ENCODE data around the gene WARS2. TPM values are rescaled to one million over a fixed set of nuclear protein-coding genes. Genes with fewer than 3 reads are reported as not detected.

The WARS2 gene
- total RNA-seq, 4 donors from 2014 or later, result 13.3 to 28.1 (median 16.2) TPM

DNA sequence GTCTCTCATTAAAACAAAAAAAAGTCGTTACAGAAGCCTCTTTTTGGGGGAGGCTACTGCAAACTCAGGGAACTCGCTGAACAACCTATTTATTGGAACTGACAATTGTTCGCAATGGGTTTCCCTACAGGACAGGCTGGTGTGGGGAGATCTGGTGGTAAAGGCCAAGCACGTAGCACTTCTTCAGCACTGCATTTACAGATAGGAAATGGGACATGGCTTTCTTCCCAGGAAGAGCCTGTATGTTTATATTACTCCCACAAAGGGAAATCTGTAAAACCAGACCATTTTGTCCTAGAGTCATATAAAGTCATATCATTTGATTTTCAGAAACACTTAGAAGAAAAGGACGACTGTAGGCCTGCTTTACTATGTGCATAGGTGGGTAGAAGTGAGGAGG lies 113.5 kb downstream of the WARS2 start:
- Histone ChIP-seq H3K27me3 (no peaks in the 10 kb centered on the region), H3K4me3 (no peak overlapping the region), H3K27ac (no peak overlapping the region), H3K9me3 (no peaks in the 10 kb centered on the region), H3K36me3 (peaks cover 2% of the 10 kb centered on the region), H3K4me1 (no peaks in the 10 kb centered on the region)
- no peak for TF ChIP-seq POLR2A (IDR thresholded peaks at IDR 0.05)
- DNase-seq (ENCODE audit: low spot score in 2 of 2), result no peak
- 94% methylated on average over 5 of the region's 5 CpGs for WGBS

DNA sequence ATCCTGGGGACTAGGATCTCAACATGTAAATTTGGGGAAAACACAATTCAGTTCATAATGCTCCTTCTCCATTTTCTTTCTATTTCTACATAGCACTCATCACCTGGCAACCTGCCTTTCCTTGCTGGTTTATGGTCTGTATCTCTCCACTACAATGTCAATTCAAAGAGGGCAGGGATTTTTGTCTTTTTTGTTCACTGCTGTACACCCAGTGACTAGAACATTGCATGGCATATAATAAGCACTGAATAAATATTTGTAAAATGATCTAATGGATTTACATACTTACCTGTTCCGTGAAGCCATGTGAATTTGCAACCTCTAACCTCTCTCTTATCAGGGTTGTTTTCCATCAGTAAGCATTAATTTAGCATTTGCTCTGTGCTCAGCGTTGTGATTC lies 124.9 kb downstream of the WARS2 start:
- Histone ChIP-seq H3K4me1 (no peaks in the 10 kb centered on the region), H3K27me3 (no peaks in the 10 kb centered on the region), H3K36me3 (no peaks in the 10 kb centered on the region), H3K27ac (no peak overlapping the region), H3K4me3 (no peak overlapping the region), H3K9me3 (no peaks in the 10 kb centered on the region)
- 95% methylated on average over 2 of the region's 2 CpGs for WGBS
- DNase-seq (ENCODE audit: low spot score in 2 of 2), result no peak
- TF ChIP-seq, protein P1, sequence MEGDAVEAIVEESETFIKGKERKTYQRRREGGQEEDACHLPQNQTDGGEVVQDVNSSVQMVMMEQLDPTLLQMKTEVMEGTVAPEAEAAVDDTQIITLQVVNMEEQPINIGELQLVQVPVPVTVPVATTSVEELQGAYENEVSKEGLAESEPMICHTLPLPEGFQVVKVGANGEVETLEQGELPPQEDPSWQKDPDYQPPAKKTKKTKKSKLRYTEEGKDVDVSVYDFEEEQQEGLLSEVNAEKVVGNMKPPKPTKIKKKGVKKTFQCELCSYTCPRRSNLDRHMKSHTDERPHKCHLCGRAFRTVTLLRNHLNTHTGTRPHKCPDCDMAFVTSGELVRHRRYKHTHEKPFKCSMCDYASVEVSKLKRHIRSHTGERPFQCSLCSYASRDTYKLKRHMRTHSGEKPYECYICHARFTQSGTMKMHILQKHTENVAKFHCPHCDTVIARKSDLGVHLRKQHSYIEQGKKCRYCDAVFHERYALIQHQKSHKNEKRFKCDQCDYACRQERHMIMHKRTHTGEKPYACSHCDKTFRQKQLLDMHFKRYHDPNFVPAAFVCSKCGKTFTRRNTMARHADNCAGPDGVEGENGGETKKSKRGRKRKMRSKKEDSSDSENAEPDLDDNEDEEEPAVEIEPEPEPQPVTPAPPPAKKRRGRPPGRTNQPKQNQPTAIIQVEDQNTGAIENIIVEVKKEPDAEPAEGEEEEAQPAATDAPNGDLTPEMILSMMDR (IDR thresholded peaks at IDR 0.05), result no peak
- TF ChIP-seq POLR2A (IDR thresholded peaks at IDR 0.05) (no peak), EP300 (IDR thresholded peaks at IDR 0.05) (no peak), POLR2AphosphoS5 (IDR thresholded peaks at IDR 0.05) (no peak)

DNA sequence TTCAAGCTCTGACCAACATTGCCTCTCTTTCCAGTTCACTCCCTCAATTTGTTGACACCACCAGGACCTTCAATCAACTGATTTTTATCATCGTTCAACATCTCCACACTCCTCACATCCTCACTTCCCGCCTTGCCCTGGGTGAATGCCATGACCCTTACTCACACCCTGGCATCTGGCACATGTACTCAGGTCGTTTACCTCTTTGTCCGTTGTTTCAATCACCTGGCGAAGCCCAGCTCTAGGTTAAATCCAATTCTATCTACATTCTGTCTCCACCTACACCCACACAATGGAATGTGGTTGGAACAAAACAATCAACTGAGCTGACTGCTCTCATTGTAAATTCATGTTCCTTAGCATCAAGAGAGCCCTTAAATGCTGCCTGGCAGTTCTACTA lies 128.1 kb downstream of the WARS2 start:
- WGBS, result 67% methylated on average over 5 of the region's 5 CpGs
- peaks cover 18% of the 10 kb centered on the region for H3K27me3 ChIP-seq
- no peak for TF ChIP-seq EP300 (IDR thresholded peaks at IDR 0.05)
- TF ChIP-seq, protein P1 (IDR thresholded peaks at IDR 0.05), result no peak
- no peaks in the 10 kb centered on the region for H3K36me3 ChIP-seq
- H3K27ac ChIP-seq, result no peak overlapping the region
- no peaks in the 10 kb centered on the region for H3K9me3 ChIP-seq
- H3K4me1 ChIP-seq, result peaks cover 21% of the 10 kb centered on the region
- H3K4me3 ChIP-seq, result no peak overlapping the region
- DNase-seq (ENCODE audit: low spot score in 2 of 2), result no peak

DNA sequence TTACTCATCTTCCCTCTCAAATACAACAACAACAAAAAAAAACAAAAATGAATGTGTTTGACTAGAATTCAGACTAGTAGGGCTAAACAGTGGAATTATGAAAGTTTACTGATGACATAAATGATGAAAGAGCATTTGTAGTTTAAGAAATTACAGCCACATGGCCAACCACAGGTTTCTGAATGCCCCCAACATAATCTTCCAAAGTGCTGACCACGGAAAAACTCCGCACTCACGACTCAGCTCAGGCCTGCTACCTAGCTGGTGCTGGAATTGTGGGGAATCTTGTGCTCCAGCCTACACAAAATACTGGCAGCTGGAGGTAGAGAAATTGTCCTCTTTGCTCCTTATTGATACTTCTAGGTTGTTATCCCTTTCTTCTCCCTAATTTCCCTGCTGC lies 128.7 kb downstream of the WARS2 start:
- peaks cover 28% of the 10 kb centered on the region for H3K4me1 ChIP-seq
- no peak overlapping the region for H3K27ac ChIP-seq
- H3K4me3 ChIP-seq, result no peak overlapping the region
- H3K36me3 ChIP-seq, result no peaks in the 10 kb centered on the region
- H3K27me3 ChIP-seq, result peaks cover 25% of the 10 kb centered on the region
- no peaks in the 10 kb centered on the region for H3K9me3 ChIP-seq
- 89% methylated on average over 3 of the region's 3 CpGs for WGBS
- TF ChIP-seq POLR2AphosphoS5 (IDR thresholded peaks at IDR 0.05) (no peak), EP300 (IDR thresholded peaks at IDR 0.05) (no peak), POLR2A (IDR thresholded peaks at IDR 0.05) (no peak)
- TF ChIP-seq, protein P1 (IDR thresholded peaks at IDR 0.05), result no peak
- no peak for DNase-seq (ENCODE audit: low spot score in 2 of 2)

DNA sequence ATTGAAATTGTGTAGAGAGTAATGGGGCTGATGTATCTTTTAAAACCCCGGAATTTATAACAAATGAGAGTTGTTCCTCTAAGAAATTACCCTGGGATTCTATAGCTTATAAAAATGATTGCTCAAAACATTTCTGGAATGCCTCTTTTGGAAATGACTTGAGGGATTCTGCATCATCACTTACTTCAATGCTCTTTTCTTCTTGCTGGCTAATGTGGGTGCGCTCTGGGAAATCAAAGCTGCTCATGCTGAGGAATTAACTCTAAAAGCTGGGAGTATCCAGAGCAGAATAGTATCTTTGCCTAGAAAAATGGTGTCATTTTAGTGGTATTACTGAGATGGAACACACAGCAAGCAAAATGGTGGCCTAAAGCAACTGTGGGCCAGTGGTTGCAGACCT lies 129.3 kb downstream of the WARS2 start:
- Histone ChIP-seq H3K36me3 (no peaks in the 10 kb centered on the region), H3K27ac (no peak overlapping the region), H3K4me1 (peaks cover 32% of the 10 kb centered on the region), H3K27me3 (peaks cover 31% of the 10 kb centered on the region), H3K9me3 (no peaks in the 10 kb centered on the region), H3K4me3 (no peak overlapping the region)
- WGBS, result 80% methylated on average over 2 of the region's 2 CpGs
- no peak for DNase-seq (ENCODE audit: low spot score in 2 of 2)
- TF ChIP-seq POLR2A (IDR thresholded peaks at IDR 0.05) (no peak), POLR2AphosphoS5 (IDR thresholded peaks at IDR 0.05) (no peak), EP300 (IDR thresholded peaks at IDR 0.05) (no peak)
- TF ChIP-seq, protein P1 (IDR thresholded peaks at IDR 0.05), result no peak

DNA sequence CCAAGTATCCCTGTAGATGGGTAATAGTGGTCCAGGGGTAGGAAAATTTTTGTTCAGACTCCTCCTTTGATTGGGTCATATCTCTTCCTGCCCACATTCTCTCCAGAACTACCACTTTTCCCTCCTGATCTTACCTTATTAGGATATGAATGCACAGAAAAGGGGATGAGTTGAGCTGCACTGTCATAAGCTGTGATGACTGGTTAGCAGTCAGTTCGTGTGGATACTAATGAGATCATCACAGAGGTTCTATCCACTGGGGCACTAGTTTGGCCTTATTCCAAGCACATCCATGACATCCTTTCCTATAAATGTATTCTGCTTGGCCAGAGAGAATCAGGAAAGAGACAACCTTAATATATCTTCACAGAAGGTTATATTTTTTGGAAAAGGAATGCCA lies 130.3 kb downstream of the WARS2 start:
- Histone ChIP-seq H3K9me3 (no peaks in the 10 kb centered on the region), H3K27me3 (peaks cover 39% of the 10 kb centered on the region), H3K27ac (no peak overlapping the region), H3K36me3 (no peaks in the 10 kb centered on the region), H3K4me1 (peaks cover 32% of the 10 kb centered on the region), H3K4me3 (no peak overlapping the region)
- WGBS, result 71% methylated on average over 1 of the region's 1 CpG
- no peak for DNase-seq (ENCODE audit: low spot score in 2 of 2)
- TF ChIP-seq EP300 (IDR thresholded peaks at IDR 0.05) (no peak), POLR2A (IDR thresholded peaks at IDR 0.05) (no peak), POLR2AphosphoS5 (IDR thresholded peaks at IDR 0.05) (no peak)
- TF ChIP-seq, protein P1 (IDR thresholded peaks at IDR 0.05), result no peak

Measured in suprapubic skin (tissue), 4 donors.